GM12878 (cell line): ENCODE results near the gene BBS9. TPM values are rescaled to one million over a fixed set of nuclear protein-coding genes. Genes with fewer than 3 reads are reported as not detected.

Experiments
- ATAC-seq: fragments of 200-7000 bp; cut with Tn5 transposase; 3 replicates; pipeline ENCODE4 v1.9.1; 2020; ENCODE audit warnings: mild to moderate bottlenecking, moderate library complexity
- BruUV-seq: library from RNA; stranded (reverse); fragments of 400-500 nt; replicated peaks from 2 replicates; lab custom pipeline; 2021; lab: Mats Ljungman, UMichigan
- CTCF ChIA-PET: fragments of 300-600 bp; sonication (Branson Sonifier 250); formaldehyde crosslinking; extraction: SDS; loops from one replicate; lab custom pipeline; 2021; ENCODE audit warnings: inconsistent platforms; lab: Yijun Ruan, JAX
- POLR2A ChIA-PET: fragments of 350-600 bp; formaldehyde crosslinking; extraction: SDS; loops from one replicate; lab custom pipeline; 2021; ENCODE audit warnings: inconsistent platforms; lab: Charles Lee
- RAD21 ChIA-PET: fragments of 300-600 bp; sonication (Branson Sonifier 250); formaldehyde crosslinking; loops from one replicate; lab custom pipeline; 2023; ENCODE audit warnings: antibody characterized with exemption; ENCODE audit not compliant: unreplicated experiment; lab: Charles Lee
- SMC1A ChIA-PET: fragments of 300-600 bp; sonication (Branson Sonifier 250); formaldehyde crosslinking; loops from one replicate; lab custom pipeline; 2023; ENCODE audit not compliant: unreplicated experiment, uncharacterized antibody; lab: Charles Lee
- DNase-seq: peaks from one replicate; pipeline ENCODE4 v3.0.0-alpha.2; 2011; ENCODE audit warnings: low read depth, low spot score
- FAIRE-seq: peaks from 3 replicates; lab custom pipeline; 2011; peaks lifted over from hg19 to GRCh38; lab: Jason Lieb, UNC
- H2AFZ ChIP-seq: 2 replicates; pipeline ENCODE4 v1.6.0; 2011; ENCODE audit warnings: low read depth, low read length, control low read depth; ENCODE audit not compliant: control insufficient read depth
- H3K27ac ChIP-seq: 2 replicates; pipeline ENCODE4 v1.5.1; 2011; ENCODE audit warnings: control low read depth; ENCODE audit not compliant: control insufficient read depth, insufficient read depth
- H3K27me3 ChIP-seq, 2 experiments: replicated peaks in 1 of 2; 2 replicates each; pipeline versions ENCODE4 v1.6.0 to v1.6.1; 2011; ENCODE audit warnings: low read length in 1 of 2; ENCODE audit not compliant: control insufficient read depth in 2 of 2, insufficient read depth in 2 of 2
- H3K36me3 ChIP-seq, 2 experiments: 2 replicates each; pipeline ENCODE4 v1.5.1; 2011; ENCODE audit warnings: low read length in 1 of 2; ENCODE audit not compliant: control insufficient read depth in 2 of 2, insufficient read depth in 2 of 2
- H3K4me1 ChIP-seq: 2 replicates; pipeline ENCODE4 v1.6.1; 2011; ENCODE audit warnings: mild to moderate bottlenecking, low read length, moderate library complexity, mixed read lengths; ENCODE audit not compliant: control insufficient read depth, insufficient read depth
- H3K4me2 ChIP-seq: 2 replicates; pipeline ENCODE4 v1.6.0; 2011; ENCODE audit warnings: control low read depth; ENCODE audit not compliant: control insufficient read depth, insufficient read depth
- H3K4me3 ChIP-seq: fragments of 200-600 bp; sonication (generic); 2 replicates; pipeline ENCODE4 v1.5.1; 2016
- H3K79me2 ChIP-seq: 2 replicates; pipeline ENCODE4 v1.6.0; 2011; ENCODE audit warnings: low read length; ENCODE audit not compliant: control insufficient read depth, insufficient read depth
- H3K9ac ChIP-seq: 2 replicates; pipeline ENCODE4 v1.8.0; 2011; ENCODE audit warnings: low read length, control low read depth, mixed read lengths; ENCODE audit not compliant: control insufficient read depth, insufficient read depth
- H3K9me3 ChIP-seq: replicated peaks from 3 replicates; pipeline ENCODE4 v1.5.1; 2011; ENCODE audit warnings: mild to moderate bottlenecking, low read length; ENCODE audit not compliant: control insufficient read depth, insufficient read depth
- H4K20me1 ChIP-seq: 2 replicates; pipeline ENCODE4 v1.6.0; 2011; ENCODE audit not compliant: control insufficient read depth, insufficient read depth
- ATF7 ChIP-seq: fragments of 450-650 bp; IDR thresholded peaks from 2 replicates; pipeline ENCODE4 v1.6.1; 2016; ENCODE audit warnings: low read depth, mild to moderate bottlenecking
- CREB1 ChIP-seq: IDR thresholded peaks from 2 replicates; pipeline ENCODE4 v1.6.1; 2012; ENCODE audit warnings: low read depth, mild to moderate bottlenecking, inconsistent platforms
- CTCF ChIP-seq, 3 experiments: IDR thresholded peaks in 2 of 3; conservative IDR thresholded peaks in 1 of 3; 2 replicates each; pipeline ENCODE4 v1.5.1; 2011; ENCODE audit warnings: low read depth in 3 of 3, low read length in 3 of 3, mild to moderate bottlenecking in 3 of 3, control low read depth in 2 of 3, moderate library complexity in 2 of 3, inconsistent platforms in 1 of 3, mixed read lengths in 1 of 3; ENCODE audit not compliant: control insufficient read depth in 2 of 3, insufficient read depth in 1 of 3; ENCODE audit errors: extremely low read depth in 1 of 3
- EZH2 ChIP-seq: IDR thresholded peaks from 2 replicates; pipeline ENCODE4 v1.6.1; 2012; ENCODE audit warnings: low read depth, mild to moderate bottlenecking, control low read depth, inconsistent platforms, low read length, borderline replicate concordance; ENCODE audit not compliant: control insufficient read depth
- GABPA ChIP-seq: IDR thresholded peaks from 2 replicates; pipeline ENCODE4 v1.6.1; 2014; ENCODE audit warnings: antibody characterized with exemption, low read depth, mild to moderate bottlenecking, inconsistent platforms
- GATAD2B ChIP-seq: fragments of 450-650 bp; conservative IDR thresholded peaks from 2 replicates; pipeline ENCODE4 v1.6.1; 2017; ENCODE audit warnings: low read depth, mild to moderate bottlenecking, moderate library complexity
- MXI1 ChIP-seq: fragments of 150-350 bp; IDR thresholded peaks from 2 replicates; pipeline ENCODE4 v1.6.1; 2011; ENCODE audit warnings: low read depth, mild to moderate bottlenecking, inconsistent platforms, low read length, improper control_type of control experiment
- POLR2AphosphoS2 ChIP-seq: IDR thresholded peaks from 2 replicates; pipeline ENCODE4 v1.6.1; 2011; ENCODE audit warnings: low read depth, mild to moderate bottlenecking, low read length, improper control_type of control experiment, moderate library complexity
- RAD21 ChIP-seq: IDR thresholded peaks from 2 replicates; pipeline ENCODE4 v1.6.1; 2011; ENCODE audit warnings: mild to moderate bottlenecking, low read depth, low read length, moderate library complexity; ENCODE audit not compliant: insufficient read depth
- RB1 ChIP-seq: fragments of 450-650 bp; formaldehyde crosslinking; IDR thresholded peaks from 2 replicates; pipeline ENCODE4 v1.6.1; 2017; ENCODE audit warnings: mild to moderate bottlenecking, borderline replicate concordance
- SMAD5 ChIP-seq: IDR thresholded peaks from 2 replicates; pipeline ENCODE4 v1.6.1; 2016; ENCODE audit warnings: antibody characterized with exemption, low read depth
- SRF ChIP-seq, 2 experiments: IDR thresholded peaks; 2 replicates each; pipeline ENCODE4 v1.6.1; 2011; ENCODE audit warnings: low read depth in 2 of 2, low read length in 2 of 2, mild to moderate bottlenecking in 1 of 2, moderate library complexity in 1 of 2
- SUPT20H ChIP-seq: IDR thresholded peaks from 2 replicates; pipeline ENCODE4 v1.6.1; 2011; ENCODE audit warnings: low read depth, mild to moderate bottlenecking, low read length, moderate library complexity, borderline replicate concordance; ENCODE audit not compliant: control insufficient read depth
- TAF1 ChIP-seq: IDR thresholded peaks from 2 replicates; pipeline ENCODE4 v1.6.1; 2011; ENCODE audit warnings: mild to moderate bottlenecking, low read depth, low read length, borderline replicate concordance
- ZBTB4 ChIP-seq: fragments of 450-650 bp; formaldehyde crosslinking; IDR thresholded peaks from 2 replicates; pipeline ENCODE4 v1.4.0; 2022; ENCODE audit warnings: mild to moderate bottlenecking, moderate library complexity
- WGBS: methylation state at CpG from one replicate; pipeline ENCODE4 v1.1.6; 2016; ENCODE audit warnings: low lambda C conversion rate; ENCODE audit not compliant: insufficient replicate concordance, insufficient coverage; ENCODE audit errors: missing lambda C conversion rate; 5-methylcytosine and 5-hydroxymethylcytosine counted together
- in situ Hi-C: fragments of 300-500 bp; cut with MboI; formaldehyde crosslinking; loops from 9 replicates; pipeline ENCODE4 v1.14.3; 2018; ENCODE audit warnings: mixed read lengths
- intact Hi-C: fragments of 100-400 bp; cut with micrococcal nuclease; formaldehyde crosslinking; loops from one replicate; pipeline ENCODE4 v1.14.2; 2022; ENCODE audit not compliant: unreplicated experiment
- polyA plus RNA-seq, 11 experiments: library from polyadenylated mRNA; depleted of rRNA in 4 of 11; unstranded in 6 of 11; stranded (reverse) in 5 of 11; fragments of >200 nt; fragmentation: Nextera tagmentation in 4 of 11; fragmentation: Illumina TruSeq in 1 of 11; extraction: Ambion mirVana in 4 of 11; extraction: Trizol in 1 of 11; gene quantifications; 1 replicate in 1 of 11; 2 replicates in 10 of 11; pipeline versions ENCODE4 v1.2.1 to v1.2.3, GENCODE V29; 2011 to 2016; ENCODE audit warnings: inconsistent platforms in 2 of 11, missing spikeins in 2 of 11, low read depth in 1 of 11
- total RNA-seq, 4 experiments: library from RNA; depleted of rRNA in 3 of 4; stranded (reverse); fragments of >200 nt in 3 of 4; fragmentation: Illumina TruSeq in 1 of 4; extraction: Trizol in 1 of 4; gene quantifications; 2 replicates each; pipeline versions ENCODE4 v1.2.1 to v1.2.3, GENCODE V29; 2013 to 2021
- TF ChIP-seq, protein P1 (sequence below): fragments of 450-650 bp; IDR thresholded peaks from 2 replicates; pipeline ENCODE4 v1.6.1; 2018; ENCODE audit warnings: borderline replicate concordance, mild to moderate bottlenecking; ENCODE audit not compliant: partially characterized antibody

BBS9 gene
- total and polyA plus RNA-seq, 10 of the 15 experiments (the other 5 are each of a cell fraction or from before 2014, with no cell fraction given): 1.2 to 5.6 (median 2.3) TPM

- no peak for TF ChIP-seq MXI1
- no peak for TF ChIP-seq SRF (IDR thresholded peaks at IDR 0.05; ENCODE audit: low read depth in 2 of 2, low read length in 2 of 2)
- TF ChIP-seq POLR2AphosphoS2: no peak
- TF ChIP-seq SUPT20H: no peak
- TF ChIP-seq GATAD2B: no peak
Measured at GRCh38 chr7:33640741-33641140, 511.4 kb downstream of the BBS9 start (continued).

DNA sequence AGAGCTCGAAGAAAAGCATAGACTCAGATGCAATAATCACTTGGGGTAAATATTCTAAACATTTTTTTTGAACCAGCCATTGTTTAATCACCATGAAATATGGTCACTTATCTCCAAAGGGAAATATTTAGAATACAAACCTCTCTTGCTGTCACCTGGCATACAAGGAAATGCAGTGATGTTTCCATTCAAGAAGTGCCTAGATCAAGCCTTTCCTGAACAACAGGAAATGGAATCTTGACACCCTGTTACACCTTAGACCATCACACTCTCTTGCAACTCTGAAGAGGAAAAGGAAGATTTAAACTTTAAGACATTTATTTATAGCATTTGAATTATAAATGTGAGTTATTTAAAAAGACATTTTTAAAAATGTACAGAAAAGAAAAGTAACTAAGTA is 512.9 kb downstream of the BBS9 start:
- SMC1A ChIA-PET: no interaction called here
- TF ChIP-seq POLR2AphosphoS2 (no peak), TAF1 (no peak), ZBTB4 (no peak), CTCF (IDR thresholded peaks at IDR 0.05 in 2 of 3, conservative IDR thresholded peaks at IDR 0.05 in 1 of 3; ENCODE audit: control insufficient read depth in 2 of 3, extremely low read depth in 1 of 3, insufficient read depth in 1 of 3, low read depth in 3 of 3, low read length in 3 of 3) (no peak), SMAD5 (no peak), ATF7 (no peak), CREB1 (no peak), RB1 (no peak), EZH2 (no peak), GABPA (no peak), RAD21 (no peak)
- TF ChIP-seq, protein P1, sequence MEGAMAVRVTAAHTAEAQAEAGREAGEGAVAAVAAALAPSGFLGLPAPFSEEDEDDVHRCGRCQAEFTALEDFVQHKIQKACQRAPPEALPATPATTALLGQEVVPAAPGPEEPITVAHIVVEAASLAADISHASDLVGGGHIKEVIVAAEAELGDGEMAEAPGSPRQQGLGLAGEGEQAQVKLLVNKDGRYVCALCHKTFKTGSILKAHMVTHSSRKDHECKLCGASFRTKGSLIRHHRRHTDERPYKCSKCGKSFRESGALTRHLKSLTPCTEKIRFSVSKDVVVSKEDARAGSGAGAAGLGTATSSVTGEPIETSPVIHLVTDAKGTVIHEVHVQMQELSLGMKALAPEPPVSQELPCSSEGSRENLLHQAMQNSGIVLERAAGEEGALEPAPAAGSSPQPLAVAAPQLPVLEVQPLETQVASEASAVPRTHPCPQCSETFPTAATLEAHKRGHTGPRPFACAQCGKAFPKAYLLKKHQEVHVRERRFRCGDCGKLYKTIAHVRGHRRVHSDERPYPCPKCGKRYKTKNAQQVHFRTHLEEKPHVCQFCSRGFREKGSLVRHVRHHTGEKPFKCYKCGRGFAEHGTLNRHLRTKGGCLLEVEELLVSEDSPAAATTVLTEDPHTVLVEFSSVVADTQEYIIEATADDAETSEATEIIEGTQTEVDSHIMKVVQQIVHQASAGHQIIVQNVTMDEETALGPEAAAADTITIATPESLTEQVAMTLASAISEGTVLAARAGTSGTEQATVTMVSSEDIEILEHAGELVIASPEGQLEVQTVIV: no peak

More for the DNA sequence above, 512.9 kb downstream of the BBS9 start:
- Histone ChIP-seq H3K4me3 (no peak overlapping the region), H3K79me2 (no peaks in the 10 kb centered on the region), H3K4me1 (no peaks in the 10 kb centered on the region), H3K27ac (no peak overlapping the region), H2AFZ (no peak overlapping the region), H3K36me3 (no peaks in the 10 kb centered on the region), H3K27me3 (no peaks in the 10 kb centered on the region), H3K4me2 (no peak overlapping the region), H3K9ac (no peak overlapping the region), H4K20me1 (no peaks in the 10 kb centered on the region), H3K9me3 (no peaks in the 10 kb centered on the region)
- FAIRE-seq (no peak), ATAC-seq (no peak), DNase-seq (no peak)
- BruUV-seq: no TSS peak
- CTCF ChIA-PET: no interaction called here
- WGBS: 0% methylated on average over 1 of the region's 1 CpG
- POLR2A ChIA-PET: no interaction called here
- RAD21 ChIA-PET: no interaction called here
- in situ Hi-C loops (no loop called here), intact Hi-C loops (no loop called here)
